Osteoblast (primary cell): ENCODE measurements around the gene SLC6A16. TPM values are rescaled to one million over a fixed set of nuclear protein-coding genes. Genes with fewer than 3 reads are reported as not detected.
"Not testable (repeated sequence)": the region's sequence is repeated elsewhere in the genome, so short reads cannot be mapped to it uniquely, and the experiment has no call there.

Experiments used
- DNase-seq: peaks from one replicate; pipeline ENCODE4 v3.0.0; 2011; ENCODE audit warnings: low spot score, mixed read lengths; ENCODE audit not compliant: insufficient read length; ENCODE audit errors: missing footprints
- H2AFZ ChIP-seq: 2 replicates; pipeline ENCODE4 v1.6.0; 2011; ENCODE audit warnings: mild to moderate bottlenecking, low read length
- H3K27ac ChIP-seq: 2 replicates; pipeline ENCODE4 v1.5.1; 2011; ENCODE audit warnings: mild to moderate bottlenecking, low read depth, low read length, moderate library complexity
- H3K27me3 ChIP-seq: 2 replicates; pipeline ENCODE4 v1.6.0; 2012; ENCODE audit warnings: mild to moderate bottlenecking, control low read depth, inconsistent platforms, low read length, moderate library complexity; ENCODE audit not compliant: insufficient read depth
- H3K36me3 ChIP-seq: 2 replicates; pipeline ENCODE4 v1.5.1; 2011; ENCODE audit warnings: mild to moderate bottlenecking, low read length, control low read depth, moderate library complexity; ENCODE audit not compliant: insufficient read depth
- H3K4me1 ChIP-seq: 2 replicates; pipeline ENCODE4 v1.5.1; 2011; ENCODE audit warnings: mild to moderate bottlenecking, low read length, control low read depth, moderate library complexity; ENCODE audit not compliant: insufficient read depth
- H3K4me2 ChIP-seq: 2 replicates; pipeline ENCODE4 v1.6.0; 2011; ENCODE audit warnings: mild to moderate bottlenecking, low read length; ENCODE audit not compliant: insufficient read depth
- H3K4me3 ChIP-seq: fragments of 200-600 bp; sonication (generic); 3 replicates; pipeline ENCODE4 v1.5.1; 2012; ENCODE audit warnings: mild to moderate bottlenecking, low read length, inconsistent platforms; ENCODE audit not compliant: insufficient read depth
- H3K79me2 ChIP-seq: 2 replicates; pipeline ENCODE4 v1.6.0; 2012; ENCODE audit warnings: mild to moderate bottlenecking, low read length, control low read depth, inconsistent platforms; ENCODE audit not compliant: insufficient read depth
- H3K9me3 ChIP-seq: 2 replicates; pipeline ENCODE4 v1.5.1; 2011; ENCODE audit warnings: low read depth, low read length, control low read depth
- H4K20me1 ChIP-seq: 2 replicates; pipeline ENCODE4 v1.6.0; 2012; ENCODE audit warnings: mild to moderate bottlenecking, low read length, control low read depth; ENCODE audit not compliant: insufficient read depth
- total RNA-seq: library from RNA; depleted of rRNA; stranded (reverse); fragments of >200 nt; gene quantifications from 2 replicates; pipeline ENCODE4 v1.2.3, GENCODE V29; 2012
- TF ChIP-seq, protein P1 (sequence below): IDR thresholded peaks from 2 replicates; pipeline ENCODE4 v1.5.1; 2011; ENCODE audit warnings: mild to moderate bottlenecking, low read depth, low read length, moderate library complexity; ENCODE audit errors: extremely low read depth

The SLC6A16 gene
- total RNA-seq, 1 donor: 0.72 TPM

DNA sequence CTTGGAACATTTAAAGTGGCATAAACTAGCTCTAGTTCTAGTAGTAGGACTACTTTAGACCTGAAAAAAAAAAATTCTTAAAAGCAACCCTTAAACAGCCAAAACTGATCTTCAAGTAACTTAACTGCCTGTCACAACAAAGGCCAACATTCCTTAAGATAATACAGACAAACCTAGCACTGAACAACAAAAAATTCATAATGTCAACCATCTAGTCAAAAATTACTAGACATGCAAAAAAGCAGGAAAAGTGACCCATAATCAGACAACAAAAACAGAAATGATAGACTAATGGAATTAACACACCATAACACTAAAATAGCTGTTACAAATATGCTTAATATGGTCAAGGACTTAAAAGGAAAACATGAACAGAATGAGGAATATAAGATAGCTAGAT is 6.7 kb downstream of the SLC6A16 start:
- DNase-seq: peak; percentile 21
- H3K4me1 ChIP-seq: no peaks in the 10 kb centered on the region
- H3K27me3 ChIP-seq: no peaks in the 10 kb centered on the region
- H3K4me2 ChIP-seq: no peak overlapping the region
- H3K9me3 ChIP-seq: no peaks in the 10 kb centered on the region
- H3K79me2 ChIP-seq: no peaks in the 10 kb centered on the region
- H3K4me3 ChIP-seq: no peak overlapping the region
- no peak overlapping the region for H2AFZ ChIP-seq
- no peaks in the 10 kb centered on the region for H4K20me1 ChIP-seq
- H3K27ac ChIP-seq: no peak overlapping the region
- no peaks in the 10 kb centered on the region for H3K36me3 ChIP-seq
- TF ChIP-seq, protein P1, sequence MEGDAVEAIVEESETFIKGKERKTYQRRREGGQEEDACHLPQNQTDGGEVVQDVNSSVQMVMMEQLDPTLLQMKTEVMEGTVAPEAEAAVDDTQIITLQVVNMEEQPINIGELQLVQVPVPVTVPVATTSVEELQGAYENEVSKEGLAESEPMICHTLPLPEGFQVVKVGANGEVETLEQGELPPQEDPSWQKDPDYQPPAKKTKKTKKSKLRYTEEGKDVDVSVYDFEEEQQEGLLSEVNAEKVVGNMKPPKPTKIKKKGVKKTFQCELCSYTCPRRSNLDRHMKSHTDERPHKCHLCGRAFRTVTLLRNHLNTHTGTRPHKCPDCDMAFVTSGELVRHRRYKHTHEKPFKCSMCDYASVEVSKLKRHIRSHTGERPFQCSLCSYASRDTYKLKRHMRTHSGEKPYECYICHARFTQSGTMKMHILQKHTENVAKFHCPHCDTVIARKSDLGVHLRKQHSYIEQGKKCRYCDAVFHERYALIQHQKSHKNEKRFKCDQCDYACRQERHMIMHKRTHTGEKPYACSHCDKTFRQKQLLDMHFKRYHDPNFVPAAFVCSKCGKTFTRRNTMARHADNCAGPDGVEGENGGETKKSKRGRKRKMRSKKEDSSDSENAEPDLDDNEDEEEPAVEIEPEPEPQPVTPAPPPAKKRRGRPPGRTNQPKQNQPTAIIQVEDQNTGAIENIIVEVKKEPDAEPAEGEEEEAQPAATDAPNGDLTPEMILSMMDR: no peak

DNA sequence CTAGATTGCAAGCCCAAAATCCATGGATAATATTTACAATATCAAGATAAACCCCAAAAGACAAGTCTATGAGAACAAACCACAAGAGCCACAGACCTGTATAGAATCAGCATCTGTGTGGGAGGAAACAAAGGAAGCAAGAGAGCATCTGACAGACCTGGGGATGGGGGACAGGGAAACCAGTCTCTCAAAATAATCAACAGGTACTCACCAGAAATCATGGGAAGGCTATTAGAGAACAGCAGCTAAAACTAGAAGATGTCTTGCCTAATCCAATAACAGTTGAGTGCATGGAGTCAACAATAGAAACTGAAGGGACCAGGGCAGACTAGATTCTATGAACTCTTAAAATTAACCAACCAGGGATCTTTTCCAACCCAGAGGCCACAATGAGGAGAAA is 8.7 kb downstream of the SLC6A16 start:
- Histone ChIP-seq H3K4me3 (no peak overlapping the region), H3K4me2 (no peak overlapping the region)

DNA sequence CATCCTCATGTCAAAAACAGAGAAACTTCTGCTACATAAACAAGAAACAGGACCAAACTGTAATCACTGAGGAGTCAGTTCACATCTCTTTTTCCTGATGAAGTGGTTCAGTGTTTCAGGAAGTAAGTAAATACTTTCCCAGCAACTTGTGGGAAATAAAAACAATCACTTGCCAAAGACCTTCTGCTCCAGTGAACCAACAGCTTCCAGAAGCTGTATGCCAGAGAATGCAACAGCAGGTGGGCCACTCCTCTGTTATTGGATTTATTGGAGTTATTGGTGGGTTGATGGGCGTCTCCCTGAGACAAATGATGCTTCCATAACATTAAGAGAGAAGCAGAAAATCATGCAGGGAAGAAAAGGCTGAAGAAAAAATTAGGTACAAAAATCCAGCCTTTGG is 9.9 kb downstream of the SLC6A16 start:
- no peaks in the 10 kb centered on the region for H3K27me3 ChIP-seq
- H4K20me1 ChIP-seq: no peaks in the 10 kb centered on the region
- no peak overlapping the region for H3K27ac ChIP-seq
- no peaks in the 10 kb centered on the region for H3K4me1 ChIP-seq
- H3K4me3 ChIP-seq: no peak overlapping the region
- TF ChIP-seq, protein P1: no peak
- no peaks in the 10 kb centered on the region for H3K9me3 ChIP-seq
- no peak overlapping the region for H2AFZ ChIP-seq
- no peaks in the 10 kb centered on the region for H3K36me3 ChIP-seq
- no peak overlapping the region for H3K4me2 ChIP-seq
- H3K79me2 ChIP-seq: no peaks in the 10 kb centered on the region
- DNase-seq: no peak

More for the DNA sequence above, 8.7 kb downstream of the SLC6A16 start:
- H3K36me3 ChIP-seq: no peaks in the 10 kb centered on the region
- H3K79me2 ChIP-seq: no peaks in the 10 kb centered on the region
- no peaks in the 10 kb centered on the region for H3K27me3 ChIP-seq
- H3K9me3 ChIP-seq: no peaks in the 10 kb centered on the region
- no peaks in the 10 kb centered on the region for H3K4me1 ChIP-seq
- H3K27ac ChIP-seq: no peak overlapping the region
- H2AFZ ChIP-seq: no peak overlapping the region
- no peak for DNase-seq
- TF ChIP-seq, protein P1: no peak
- no peaks in the 10 kb centered on the region for H4K20me1 ChIP-seq

DNA sequence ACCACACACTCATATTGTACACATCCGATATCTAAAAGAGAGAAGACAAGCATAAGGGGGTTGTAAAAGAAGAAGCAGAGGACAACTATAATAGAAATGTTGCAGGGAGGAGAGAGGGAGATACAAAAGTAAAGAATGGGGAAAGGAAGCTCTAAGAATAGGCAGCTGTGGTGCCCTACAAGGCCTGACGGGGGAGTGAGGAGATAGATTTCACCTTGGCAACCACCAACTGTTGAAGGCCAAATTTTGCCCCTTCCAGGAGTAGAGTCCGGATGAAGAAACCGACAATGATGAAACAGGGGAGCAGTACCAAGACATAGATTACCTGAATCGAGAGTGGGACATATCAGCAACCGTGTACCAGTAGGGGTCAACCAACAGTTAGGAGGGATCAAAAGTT is 15.9 kb downstream of the SLC6A16 start:
- Histone ChIP-seq H3K4me1 (no peaks in the 10 kb centered on the region), H3K27ac (no peak overlapping the region), H4K20me1 (no peaks in the 10 kb centered on the region), H2AFZ (no peak overlapping the region), H3K4me3 (no peak overlapping the region), H3K9me3 (no peaks in the 10 kb centered on the region), H3K27me3 (no peaks in the 10 kb centered on the region), H3K4me2 (no peak overlapping the region), H3K79me2 (no peaks in the 10 kb centered on the region), H3K36me3 (no peaks in the 10 kb centered on the region)
- TF ChIP-seq, protein P1: no peak
- no peak for DNase-seq

DNA sequence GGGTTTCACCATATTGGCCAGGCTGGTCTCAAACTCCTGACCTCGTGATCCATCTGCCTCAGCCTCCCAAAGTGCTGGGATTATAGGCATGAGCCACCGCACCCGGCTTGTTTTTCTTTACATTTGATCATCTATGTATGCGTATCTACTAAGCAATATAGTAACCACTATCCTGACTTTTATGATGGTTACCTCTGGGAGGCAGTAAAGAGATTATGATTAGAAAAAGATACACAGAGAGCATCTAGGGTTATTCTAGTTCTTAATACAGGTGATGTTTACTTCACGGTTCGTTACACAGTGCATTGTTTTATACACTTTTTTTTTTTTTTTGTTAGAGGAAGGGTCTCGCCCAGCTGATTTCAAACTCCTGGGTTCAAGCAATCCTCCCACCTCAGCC is 18.3 kb downstream of the SLC6A16 start:
- not testable (repeated sequence) for H2AFZ ChIP-seq, H3K36me3 ChIP-seq, H3K79me2 ChIP-seq, H3K4me1 ChIP-seq, H3K9me3 ChIP-seq, H3K27me3 ChIP-seq, H3K4me2 ChIP-seq, H3K27ac ChIP-seq, H3K4me3 ChIP-seq, H4K20me1 ChIP-seq, DNase-seq
